PC-3 (cell line): ENCODE data around the gene NUDT16. TPM values are rescaled to one million over a fixed set of nuclear protein-coding genes. Genes with fewer than 3 reads are reported as not detected.
A peak's percentile ranks its signal among the peaks of the same experiment; 100 is the strongest.

Experiments
- ATAC-seq: fragments of 200-7000 bp; cut with Tn5 transposase; 2 replicates; pipeline ENCODE4 v1.9.1; 2020; ENCODE audit warnings: mild to moderate bottlenecking, moderate library complexity
- BruUV-seq: library from RNA; stranded (reverse); fragments of 400-500 nt; replicated peaks from 2 replicates; lab custom pipeline; 2021; lab: Mats Ljungman, UMichigan
- CTCF ChIA-PET: fragments of 300-600 bp; sonication (Branson Sonifier 250); formaldehyde crosslinking; loops from one replicate; lab custom pipeline; 2022; ENCODE audit warnings: antibody characterized with exemption; lab: Charles Lee
- POLR2A ChIA-PET: fragments of 300-600 bp; sonication (Branson Sonifier 250); formaldehyde crosslinking; loops from one replicate; lab custom pipeline; 2022; ENCODE audit warnings: antibody characterized with exemption; ENCODE audit not compliant: unreplicated experiment; lab: Charles Lee
- DNase-seq: peaks from one replicate; pipeline ENCODE4 v3.0.0-alpha.2; 2015
- H2AFZ ChIP-seq: fragments of 300-600 bp; sonication (generic); 2 replicates; pipeline ENCODE4 v1.6.0; 2016; ENCODE audit warnings: antibody characterized with exemption, low read length
- H3F3A ChIP-seq: fragments of 300-600 bp; sonication (generic); one replicate; pipeline ENCODE4 v1.6.0; 2017; ENCODE audit warnings: antibody characterized with exemption, low read length, control low read depth, mild to moderate bottlenecking; ENCODE audit not compliant: unreplicated experiment
- H3K27ac ChIP-seq: fragments of 300-600 bp; sonication (generic); 2 replicates; pipeline ENCODE4 v1.5.1; 2016; ENCODE audit warnings: mild to moderate bottlenecking, low read length
- H3K27me3 ChIP-seq: fragments of 300-600 bp; sonication (generic); 2 replicates; pipeline ENCODE4 v1.6.1; 2016; ENCODE audit warnings: low read length, mixed read lengths
- H3K36me3 ChIP-seq: fragments of 300-600 bp; sonication (generic); 2 replicates; pipeline ENCODE4 v1.6.1; 2016; ENCODE audit warnings: low read depth, mixed run types, low read length, mixed read lengths
- H3K4me1 ChIP-seq: fragments of 300-600 bp; sonication (generic); 2 replicates; pipeline ENCODE4 v1.5.1; 2016; ENCODE audit warnings: low read length; ENCODE audit not compliant: insufficient read depth
- H3K4me2 ChIP-seq: fragments of 300-600 bp; sonication (generic); 2 replicates; pipeline ENCODE4 v1.6.0; 2016; ENCODE audit warnings: low read length
- H3K4me3 ChIP-seq: fragments of 300-600 bp; sonication (generic); 2 replicates; pipeline ENCODE4 v1.5.1; 2016; ENCODE audit warnings: mild to moderate bottlenecking, low read length, mixed read lengths
- H3K79me2 ChIP-seq: fragments of 300-600 bp; sonication (generic); 2 replicates; pipeline ENCODE4 v1.6.1; 2017; ENCODE audit warnings: low read length, mixed read lengths
- H3K9ac ChIP-seq: fragments of 300-600 bp; sonication (generic); 2 replicates; pipeline ENCODE4 v1.6.0; 2016; ENCODE audit warnings: mild to moderate bottlenecking, low read length
- H3K9me2 ChIP-seq: fragments of 300-600 bp; sonication (generic); replicated peaks from 2 replicates; pipeline ENCODE4 v1.6.1; 2016; ENCODE audit warnings: mixed run types, low read length, mixed read lengths
- H3K9me3 ChIP-seq: fragments of 300-600 bp; sonication (generic); 2 replicates; pipeline ENCODE4 v1.6.1; 2016; ENCODE audit warnings: low read length, mixed read lengths
- H4K20me1 ChIP-seq: fragments of 300-600 bp; sonication (generic); 2 replicates; pipeline ENCODE4 v1.6.1; 2016; ENCODE audit warnings: low read length, mixed read lengths
- CTCF ChIP-seq: fragments of 300-600 bp; sonication (generic); conservative IDR thresholded peaks from 2 replicates; pipeline ENCODE4 v1.5.1; 2017; ENCODE audit warnings: antibody characterized with exemption, low read depth, mild to moderate bottlenecking, low read length
- EZH2 ChIP-seq: fragments of 300-600 bp; sonication (generic); IDR thresholded peaks from one replicate; pipeline ENCODE4 v1.6.1; 2017; ENCODE audit warnings: antibody characterized with exemption, mild to moderate bottlenecking, low read length; ENCODE audit not compliant: unreplicated experiment
- EZH2phosphoT487 ChIP-seq: fragments of 300-600 bp; sonication (generic); IDR thresholded peaks from 2 replicates; pipeline ENCODE4 v1.6.1; 2018; ENCODE audit warnings: mild to moderate bottlenecking, antibody characterized with exemption, low read length, borderline replicate concordance
- intact Hi-C: fragments of 100-400 bp; cut with micrococcal nuclease; formaldehyde crosslinking; loops from 2 replicates; pipeline ENCODE4 v1.9.0; 2023
- total RNA-seq: library from RNA; depleted of rRNA; stranded (reverse); fragments of >200 nt; gene quantifications from 2 replicates; pipeline ENCODE4 v1.2.3, GENCODE V29; 2014

Gene NUDT16
- total RNA-seq, 1 experiment from 2014 or later: 7.9 TPM

- no peaks in the 10 kb centered on the region for H3K9me2 ChIP-seq
- 0 out of 2 replicates have a peak overlapping the region, but pooled peaks have one; percentile 37 for H2AFZ ChIP-seq
- no peaks in the 10 kb centered on the region for H4K20me1 ChIP-seq
- H3K27me3 ChIP-seq: no peaks in the 10 kb centered on the region
- H3F3A ChIP-seq: no peaks in the 10 kb centered on the region
- peak overlapping the region; percentile 47 for H3K4me2 ChIP-seq
- CTCF ChIA-PET: no interaction called here
- H3K36me3 ChIP-seq: no peaks in the 10 kb centered on the region
- H3K9me3 ChIP-seq: no peaks in the 10 kb centered on the region
- no TSS peak for BruUV-seq
- H3K4me1 ChIP-seq: peaks cover 60% of the 10 kb centered on the region
- POLR2A ChIA-PET: interaction anchor here (1.1 kb wide), 1 partner anchor 28 kb away, joined by 5 read pairs; no protein-coding TSS in a partner anchor
- TF ChIP-seq EZH2: no peak
- no peak for TF ChIP-seq CTCF
- no peak for TF ChIP-seq EZH2phosphoT487
- H3K4me3 ChIP-seq: no peak overlapping the region
- intact Hi-C loops: loop anchor here (1.0 kb wide), 1 partner anchor 8 kb away; no protein-coding TSS in a partner anchor
- no peaks in the 10 kb centered on the region for H3K79me2 ChIP-seq
- H3K27ac ChIP-seq: peak overlapping the region; percentile 27; the same call in 1 of the 2 replicates
- DNase-seq: peak; percentile 34
- no peak overlapping the region for H3K9ac ChIP-seq
- ATAC-seq: peak; percentile 27
These were observed 28.3 kb upstream of the NUDT16 start for GRCh38 chr3:131353016-131353877.

GRCh38 chr3:131353986-131354385 is 27.6 kb upstream of the NUDT16 start:
- BruUV-seq: no TSS peak
- Histone ChIP-seq H3K27me3 (no peaks in the 10 kb centered on the region), H4K20me1 (no peaks in the 10 kb centered on the region), H3K9me2 (no peaks in the 10 kb centered on the region), H3K4me3 (no peak overlapping the region), H3K9me3 (no peaks in the 10 kb centered on the region), H3K27ac (0 out of 2 replicates have a peak overlapping the region, but pooled peaks have one; percentile 8), H3K9ac (no peak overlapping the region), H3K4me2 (0 out of 2 replicates have a peak overlapping the region, but pooled peaks have one; percentile 11), H3K4me1 (peaks cover 53% of the 10 kb centered on the region), H2AFZ (no peak overlapping the region), H3K79me2 (no peaks in the 10 kb centered on the region), H3F3A (no peaks in the 10 kb centered on the region), H3K36me3 (no peaks in the 10 kb centered on the region)
- ChIA-PET CTCF (no interaction called here), POLR2A (interaction anchor here (1.1 kb wide), 1 partner anchor 27 kb away, joined by 5 read pairs; no protein-coding TSS in a partner anchor)
- ATAC-seq (peak; percentile 33), DNase-seq (peak; percentile 38)
- intact Hi-C loops: loop anchor here (1.0 kb wide), 1 partner anchor 7 kb away; no protein-coding TSS in a partner anchor
- TF ChIP-seq EZH2phosphoT487: no peak
- TF ChIP-seq EZH2: no peak
- TF ChIP-seq CTCF: no peak
